PC-9 (cell line): ENCODE measurements around the gene OXA1L.

Source experiments
- CTCF ChIP-seq: fragments of 200-600 bp; sonication (generic); conservative IDR thresholded peaks from 2 replicates; pipeline ENCODE4 v1.6.1; 2017; ENCODE audit warnings: mixed run types, antibody characterized with exemption, mild to moderate bottlenecking, moderate library complexity
- EZH2 ChIP-seq: fragments of 200-600 bp; sonication (generic); IDR thresholded peaks from 2 replicates; pipeline ENCODE4 v1.8.0; 2017; ENCODE audit warnings: antibody characterized with exemption, low read depth

DNA sequence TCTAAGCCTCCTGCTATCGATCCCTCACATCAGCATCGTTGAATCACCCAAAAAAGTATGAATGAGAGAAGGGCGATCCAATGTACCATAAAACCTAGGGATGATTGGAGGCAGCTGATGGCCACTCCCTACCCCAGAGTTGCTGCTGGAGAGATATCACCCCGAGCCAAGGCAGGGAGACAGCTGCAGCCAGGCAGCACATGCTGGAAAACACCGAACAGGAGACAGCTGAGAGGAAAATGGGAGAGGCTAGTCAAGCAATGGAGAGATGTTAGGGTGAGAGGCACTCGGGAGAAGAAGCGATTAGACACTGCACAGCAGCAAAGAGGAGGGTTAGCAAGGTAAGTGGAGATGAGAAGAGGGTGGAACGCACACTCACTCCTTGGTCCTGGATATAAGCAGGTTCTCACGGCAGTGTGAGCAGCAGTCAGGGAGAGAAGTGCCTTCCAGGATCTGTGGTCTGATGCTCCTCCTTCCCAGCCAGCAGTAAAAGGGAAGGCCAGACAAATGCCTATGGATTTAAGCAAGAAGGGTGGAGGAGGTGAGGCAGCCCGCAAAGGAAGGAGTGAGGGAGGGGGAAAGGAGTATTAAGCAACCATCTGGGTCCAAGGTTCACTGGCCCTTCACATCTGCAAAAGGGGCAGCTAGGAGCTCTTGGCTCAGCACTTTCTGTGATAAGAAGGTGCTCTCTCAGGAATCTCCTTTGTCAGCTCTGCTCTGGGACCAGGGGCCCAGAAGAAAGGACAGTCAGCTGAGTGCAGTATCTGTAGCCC lies 48.6 kb downstream of the OXA1L start, which contains the start of gene SLC7A7:
- TF ChIP-seq CTCF (no peak), EZH2 (no peak)
